Ishikawa (cell line): ENCODE data around the gene HMGB1.
A peak's percentile ranks its signal among the peaks of the same experiment; 100 is the strongest.

Source experiments
- CEBPB ChIP-seq: IDR thresholded peaks from 2 replicates; pipeline ENCODE4 v1.6.1; 2012
- CREB1 ChIP-seq: IDR thresholded peaks from 2 replicates; pipeline ENCODE4 v1.6.1; 2012; ENCODE audit warnings: low read depth
- EGR1 ChIP-seq: IDR thresholded peaks from 2 replicates; pipeline ENCODE4 v1.6.1; 2012
- EP300 ChIP-seq: IDR thresholded peaks from 2 replicates; pipeline ENCODE4 v1.6.1; 2012; ENCODE audit warnings: borderline replicate concordance
- FOXM1 ChIP-seq: IDR thresholded peaks from 2 replicates; pipeline ENCODE4 v1.6.1; 2012; ENCODE audit warnings: low read depth, borderline replicate concordance
- MAX ChIP-seq: IDR thresholded peaks from 2 replicates; pipeline ENCODE4 v1.6.1; 2012
- NFIC ChIP-seq: IDR thresholded peaks from 2 replicates; pipeline ENCODE4 v1.6.1; 2012
- RAD21 ChIP-seq: IDR thresholded peaks from 2 replicates; pipeline ENCODE4 v1.6.1; 2012; ENCODE audit warnings: low read depth
- TAF1 ChIP-seq: IDR thresholded peaks from 2 replicates; pipeline ENCODE4 v1.6.1; 2012; ENCODE audit warnings: low read depth, mild to moderate bottlenecking
- TCF12 ChIP-seq: IDR thresholded peaks from 2 replicates; pipeline ENCODE4 v1.6.1; 2012; ENCODE audit warnings: low read depth
- TEAD4 ChIP-seq: IDR thresholded peaks from 2 replicates; pipeline ENCODE4 v1.6.1; 2012
- USF1 ChIP-seq: IDR thresholded peaks from 2 replicates; pipeline ENCODE4 v1.6.1; 2012
- YY1 ChIP-seq: IDR thresholded peaks from 2 replicates; pipeline ENCODE4 v1.6.1; 2012; ENCODE audit warnings: low read depth
- ZBTB7A ChIP-seq: IDR thresholded peaks from 2 replicates; pipeline ENCODE4 v1.6.1; 2012; ENCODE audit warnings: low read depth
- TF ChIP-seq, protein P1 (sequence below): IDR thresholded peaks from 2 replicates; pipeline ENCODE4 v1.6.1; 2012; ENCODE audit warnings: low read depth, mild to moderate bottlenecking

HMGB1 gene

GRCh38 chr13:30496147-30496546 lies 30.4 kb upstream of the HMGB1 start:
- TF ChIP-seq RAD21 (no peak), YY1 (no peak), CREB1 (no peak)

DNA sequence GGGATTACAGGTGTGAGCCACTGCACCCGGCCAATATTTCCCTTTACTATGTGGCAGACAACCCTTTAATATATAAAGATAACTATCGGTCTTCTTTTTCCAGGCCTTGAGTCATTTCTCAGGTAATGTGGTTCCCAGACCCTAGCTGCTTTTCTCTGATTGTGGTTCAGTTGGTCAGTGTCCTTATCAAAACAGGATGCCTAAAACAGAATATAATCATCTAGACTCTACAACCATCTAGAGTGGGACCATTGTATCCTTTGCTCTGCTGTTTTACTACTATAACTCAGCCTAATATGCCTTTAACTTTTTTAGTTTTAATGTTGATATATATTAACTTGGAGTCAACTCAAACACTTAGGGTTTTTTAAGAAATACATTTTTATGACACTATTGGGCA lies 30.0 kb upstream of the HMGB1 start:
- no peak for TF ChIP-seq YY1
- no peak for TF ChIP-seq USF1
- no peak for TF ChIP-seq TCF12
- TF ChIP-seq RAD21 = no peak
- TF ChIP-seq ZBTB7A = no peak
- no peak for TF ChIP-seq NFIC

GRCh38 chr13:30493658-30494381 lies 28.1 kb upstream of the HMGB1 start:
- TF ChIP-seq CREB1 (no peak), MAX (no peak), NFIC (no peak), TCF12 (no peak), TAF1 (no peak), ZBTB7A (no peak), EP300 (no peak), YY1 (no peak), USF1 (no peak), EGR1 (no peak), FOXM1 (no peak)
- TF ChIP-seq, protein P1, sequence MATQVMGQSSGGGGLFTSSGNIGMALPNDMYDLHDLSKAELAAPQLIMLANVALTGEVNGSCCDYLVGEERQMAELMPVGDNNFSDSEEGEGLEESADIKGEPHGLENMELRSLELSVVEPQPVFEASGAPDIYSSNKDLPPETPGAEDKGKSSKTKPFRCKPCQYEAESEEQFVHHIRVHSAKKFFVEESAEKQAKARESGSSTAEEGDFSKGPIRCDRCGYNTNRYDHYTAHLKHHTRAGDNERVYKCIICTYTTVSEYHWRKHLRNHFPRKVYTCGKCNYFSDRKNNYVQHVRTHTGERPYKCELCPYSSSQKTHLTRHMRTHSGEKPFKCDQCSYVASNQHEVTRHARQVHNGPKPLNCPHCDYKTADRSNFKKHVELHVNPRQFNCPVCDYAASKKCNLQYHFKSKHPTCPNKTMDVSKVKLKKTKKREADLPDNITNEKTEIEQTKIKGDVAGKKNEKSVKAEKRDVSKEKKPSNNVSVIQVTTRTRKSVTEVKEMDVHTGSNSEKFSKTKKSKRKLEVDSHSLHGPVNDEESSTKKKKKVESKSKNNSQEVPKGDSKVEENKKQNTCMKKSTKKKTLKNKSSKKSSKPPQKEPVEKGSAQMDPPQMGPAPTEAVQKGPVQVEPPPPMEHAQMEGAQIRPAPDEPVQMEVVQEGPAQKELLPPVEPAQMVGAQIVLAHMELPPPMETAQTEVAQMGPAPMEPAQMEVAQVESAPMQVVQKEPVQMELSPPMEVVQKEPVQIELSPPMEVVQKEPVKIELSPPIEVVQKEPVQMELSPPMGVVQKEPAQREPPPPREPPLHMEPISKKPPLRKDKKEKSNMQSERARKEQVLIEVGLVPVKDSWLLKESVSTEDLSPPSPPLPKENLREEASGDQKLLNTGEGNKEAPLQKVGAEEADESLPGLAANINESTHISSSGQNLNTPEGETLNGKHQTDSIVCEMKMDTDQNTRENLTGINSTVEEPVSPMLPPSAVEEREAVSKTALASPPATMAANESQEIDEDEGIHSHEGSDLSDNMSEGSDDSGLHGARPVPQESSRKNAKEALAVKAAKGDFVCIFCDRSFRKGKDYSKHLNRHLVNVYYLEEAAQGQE = no peak

DNA sequence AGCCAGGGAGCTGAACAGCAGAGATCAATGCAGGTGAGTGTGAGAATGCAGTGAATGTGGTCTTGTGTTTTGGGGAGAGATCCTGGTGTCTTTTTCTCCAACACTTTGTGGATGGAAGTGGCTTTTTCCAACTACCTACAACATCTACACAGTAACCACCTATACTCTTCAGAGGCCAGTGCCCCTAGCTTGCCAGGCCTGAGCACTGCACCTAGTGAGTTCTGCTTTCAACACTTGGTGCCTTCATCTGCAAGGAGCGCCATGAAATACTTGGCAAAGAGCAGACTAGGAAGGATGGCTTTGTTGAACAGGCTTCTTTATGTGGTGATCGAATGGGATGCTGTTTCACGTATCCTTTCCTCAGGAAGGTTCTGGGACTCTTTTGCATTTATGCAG lies 21.3 kb upstream of the HMGB1 start:
- TF ChIP-seq ZBTB7A = no peak
- TF ChIP-seq USF1 = no peak
- TF ChIP-seq TCF12 = no peak
- no peak for TF ChIP-seq EP300
- no peak for TF ChIP-seq FOXM1
- no peak for TF ChIP-seq YY1
- TF ChIP-seq TEAD4 = no peak
- TF ChIP-seq CREB1 = no peak
- TF ChIP-seq, protein P1 = no peak
- no peak for TF ChIP-seq TAF1
- TF ChIP-seq NFIC = no peak
- no peak for TF ChIP-seq CEBPB
- no peak for TF ChIP-seq MAX
- TF ChIP-seq RAD21 = no peak
- TF ChIP-seq EGR1 = no peak

GRCh38 chr13:30486230-30487074 lies 20.7 kb upstream of the HMGB1 start:
- no peak; the same call in 1 of the 2 replicates for TF ChIP-seq USF1
- TF ChIP-seq RAD21 = peak; percentile 2; the same call in 1 of the 2 replicates
- TF ChIP-seq CEBPB = peak; percentile 39; the same call in 1 of the 2 replicates
- TF ChIP-seq, protein P1 = peak; percentile 13; the same call in 1 of the 2 replicates
- peak; percentile 84 for TF ChIP-seq NFIC
- peak; percentile 75 for TF ChIP-seq EP300
- no peak for TF ChIP-seq ZBTB7A
- TF ChIP-seq CREB1 = no peak
- peak; percentile 83 for TF ChIP-seq TCF12
- TF ChIP-seq TEAD4 = peak; percentile 85
- TF ChIP-seq YY1 = 0 out of 2 replicates have a peak, but pooled peaks have one; percentile 43
